GM12875 (cell line): ENCODE measurements around the gene GDI2.
"Not testable (repeated sequence)": the region's sequence is repeated elsewhere in the genome, so short reads cannot be mapped to it uniquely, and the experiment has no call there.

Source experiments
- H3K4me3 ChIP-seq: one replicate; pipeline ENCODE4 v1.5.1; 2011; ENCODE audit warnings: low read depth, low read length, control low read depth
- TF ChIP-seq, protein P1 (sequence below): IDR thresholded peaks from 2 replicates; pipeline ENCODE4 v1.5.1; 2011; ENCODE audit warnings: low read depth, mild to moderate bottlenecking, control low read depth, inconsistent platforms, low read length, moderate library complexity, borderline replicate concordance; ENCODE audit not compliant: insufficient read depth

GDI2 gene

DNA sequence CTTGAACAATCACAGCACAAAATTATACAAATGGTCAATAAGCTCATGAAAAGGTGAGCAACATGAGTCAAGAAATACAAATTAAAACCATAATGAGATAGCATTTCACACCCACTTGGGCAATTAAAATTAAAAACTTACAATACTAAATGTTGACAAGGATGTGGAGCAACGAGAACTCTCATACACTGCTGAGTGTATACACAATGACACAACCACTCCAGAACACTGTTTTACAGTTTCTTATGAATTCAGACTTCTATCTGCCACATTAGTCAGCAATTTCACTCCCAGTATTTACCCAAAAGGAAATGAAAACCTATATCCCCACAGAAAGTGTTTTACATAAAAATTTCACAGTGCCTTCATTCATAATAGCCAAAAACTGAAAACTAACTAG is 31.1 kb downstream of the GDI2 start:
- TF ChIP-seq, protein P1, sequence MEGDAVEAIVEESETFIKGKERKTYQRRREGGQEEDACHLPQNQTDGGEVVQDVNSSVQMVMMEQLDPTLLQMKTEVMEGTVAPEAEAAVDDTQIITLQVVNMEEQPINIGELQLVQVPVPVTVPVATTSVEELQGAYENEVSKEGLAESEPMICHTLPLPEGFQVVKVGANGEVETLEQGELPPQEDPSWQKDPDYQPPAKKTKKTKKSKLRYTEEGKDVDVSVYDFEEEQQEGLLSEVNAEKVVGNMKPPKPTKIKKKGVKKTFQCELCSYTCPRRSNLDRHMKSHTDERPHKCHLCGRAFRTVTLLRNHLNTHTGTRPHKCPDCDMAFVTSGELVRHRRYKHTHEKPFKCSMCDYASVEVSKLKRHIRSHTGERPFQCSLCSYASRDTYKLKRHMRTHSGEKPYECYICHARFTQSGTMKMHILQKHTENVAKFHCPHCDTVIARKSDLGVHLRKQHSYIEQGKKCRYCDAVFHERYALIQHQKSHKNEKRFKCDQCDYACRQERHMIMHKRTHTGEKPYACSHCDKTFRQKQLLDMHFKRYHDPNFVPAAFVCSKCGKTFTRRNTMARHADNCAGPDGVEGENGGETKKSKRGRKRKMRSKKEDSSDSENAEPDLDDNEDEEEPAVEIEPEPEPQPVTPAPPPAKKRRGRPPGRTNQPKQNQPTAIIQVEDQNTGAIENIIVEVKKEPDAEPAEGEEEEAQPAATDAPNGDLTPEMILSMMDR: no peak

DNA sequence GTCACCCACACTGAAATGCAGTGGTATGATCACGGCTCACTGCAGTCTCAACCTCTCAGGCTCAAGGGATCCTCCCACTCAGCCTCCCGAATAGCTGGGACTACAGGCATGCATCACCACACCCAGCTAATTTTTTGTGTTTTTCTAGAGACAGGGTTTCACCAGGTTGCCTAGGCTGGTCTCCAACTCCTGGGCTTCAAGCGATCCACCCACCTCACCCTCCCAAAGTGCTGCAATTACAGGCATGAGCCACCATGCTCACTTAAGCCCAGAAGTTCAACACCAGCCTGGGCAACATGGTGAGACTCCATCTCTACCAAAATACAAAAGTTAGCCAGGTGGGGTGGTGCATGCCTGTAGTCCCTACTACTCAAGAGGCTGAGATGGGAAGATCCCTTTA is 33.5 kb downstream of the GDI2 start:
- H3K4me3 ChIP-seq: no peak overlapping the region
- TF ChIP-seq, protein P1: no peak

More for the DNA sequence above, 31.1 kb downstream of the GDI2 start:
- H3K4me3 ChIP-seq: no peak overlapping the region

DNA sequence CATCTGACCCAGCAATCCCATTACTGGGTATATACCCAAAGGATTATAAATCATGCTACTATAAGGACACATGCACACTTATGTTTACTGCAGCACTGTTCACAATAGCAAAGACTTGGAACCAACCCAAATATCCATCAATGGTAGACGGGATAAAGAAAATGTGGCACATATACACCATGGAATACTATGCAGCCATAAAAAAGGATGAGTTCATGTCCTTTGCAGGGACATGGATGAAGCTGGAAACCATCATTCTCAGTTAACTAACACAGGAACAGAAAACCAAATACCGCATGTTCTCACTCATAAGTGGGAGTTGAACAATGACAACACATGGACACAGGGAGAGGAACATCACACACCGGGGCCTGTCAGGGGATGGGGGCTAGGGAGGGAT is 35.5 kb downstream of the GDI2 start:
- H3K4me3 ChIP-seq: not testable (repeated sequence)

DNA sequence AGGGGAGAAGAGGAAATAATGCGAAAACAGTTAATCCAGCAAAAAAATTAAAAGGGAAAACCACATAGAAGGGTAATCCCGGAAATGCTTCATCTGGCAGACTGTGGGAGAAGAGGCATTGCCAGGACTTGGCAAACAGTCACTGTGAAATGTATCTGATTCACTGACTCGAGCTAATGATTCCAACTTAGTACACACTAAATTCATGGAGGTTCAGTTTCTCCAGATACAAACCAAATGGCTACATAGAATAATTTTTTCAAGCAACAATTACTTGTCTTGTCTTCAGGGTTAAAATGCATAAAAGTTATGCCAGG is 36.4 kb downstream of the GDI2 start:
- no peak overlapping the region for H3K4me3 ChIP-seq
- TF ChIP-seq, protein P1: no peak

DNA sequence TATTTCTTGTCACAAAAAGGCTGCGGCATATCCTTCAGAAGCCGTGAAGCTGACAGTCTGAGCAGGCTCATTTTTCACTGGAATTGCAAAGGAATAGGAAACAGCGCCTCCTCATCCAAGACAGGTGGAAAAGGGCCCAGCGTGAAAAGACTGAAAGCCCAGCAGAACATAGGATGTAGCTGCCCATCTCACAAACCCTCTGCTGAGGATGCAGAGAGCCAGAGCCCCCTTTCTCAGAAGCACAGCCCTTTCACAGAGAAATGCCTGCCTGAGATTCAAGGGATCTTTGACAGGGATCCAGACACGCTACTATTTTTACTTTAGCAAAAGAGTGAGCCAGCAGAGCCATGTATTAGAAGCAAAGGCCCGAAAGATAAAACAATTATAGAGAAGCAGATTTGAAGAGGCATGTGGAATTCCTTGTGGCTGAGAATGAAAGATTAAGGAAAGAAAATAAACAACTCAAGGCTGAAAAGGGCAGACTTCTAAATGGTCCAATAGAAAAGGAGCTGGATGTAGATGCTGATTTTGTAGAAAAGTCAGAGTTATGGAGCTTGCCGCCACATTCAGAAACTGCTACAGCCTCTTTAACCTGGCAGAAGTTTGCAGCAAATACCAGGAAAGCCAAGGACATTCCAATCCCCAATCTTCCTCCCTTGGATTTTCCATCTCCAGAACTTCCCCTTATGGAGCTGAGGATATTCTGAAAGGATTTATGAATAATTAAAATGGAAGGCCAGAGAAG is 36.9 kb downstream of the GDI2 start:
- TF ChIP-seq, protein P1: no peak

DNA sequence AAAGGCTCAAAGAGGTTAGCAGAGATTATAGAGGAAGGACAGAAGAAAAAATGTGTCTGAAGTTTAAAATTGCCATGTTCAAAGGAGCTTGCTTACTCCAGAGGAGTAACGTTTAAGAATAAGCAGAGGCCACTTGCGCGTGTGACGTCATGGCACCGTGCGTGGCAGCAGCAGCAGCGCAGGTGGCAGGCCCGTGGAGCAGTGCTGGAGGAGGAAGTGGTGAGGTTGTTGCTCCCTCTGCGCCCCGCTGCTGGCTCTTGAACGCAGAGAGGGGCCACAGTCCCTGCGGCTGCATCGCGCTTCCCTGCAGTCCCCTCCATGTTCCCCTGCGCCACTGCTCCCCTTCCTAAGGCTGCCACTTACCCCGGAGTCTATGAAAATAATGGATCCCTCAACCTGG is 37.5 kb downstream of the GDI2 start:
- no peak overlapping the region for H3K4me3 ChIP-seq
- TF ChIP-seq, protein P1: no peak

More for the DNA sequence above, 36.9 kb downstream of the GDI2 start:
- no peak overlapping the region for H3K4me3 ChIP-seq

DNA sequence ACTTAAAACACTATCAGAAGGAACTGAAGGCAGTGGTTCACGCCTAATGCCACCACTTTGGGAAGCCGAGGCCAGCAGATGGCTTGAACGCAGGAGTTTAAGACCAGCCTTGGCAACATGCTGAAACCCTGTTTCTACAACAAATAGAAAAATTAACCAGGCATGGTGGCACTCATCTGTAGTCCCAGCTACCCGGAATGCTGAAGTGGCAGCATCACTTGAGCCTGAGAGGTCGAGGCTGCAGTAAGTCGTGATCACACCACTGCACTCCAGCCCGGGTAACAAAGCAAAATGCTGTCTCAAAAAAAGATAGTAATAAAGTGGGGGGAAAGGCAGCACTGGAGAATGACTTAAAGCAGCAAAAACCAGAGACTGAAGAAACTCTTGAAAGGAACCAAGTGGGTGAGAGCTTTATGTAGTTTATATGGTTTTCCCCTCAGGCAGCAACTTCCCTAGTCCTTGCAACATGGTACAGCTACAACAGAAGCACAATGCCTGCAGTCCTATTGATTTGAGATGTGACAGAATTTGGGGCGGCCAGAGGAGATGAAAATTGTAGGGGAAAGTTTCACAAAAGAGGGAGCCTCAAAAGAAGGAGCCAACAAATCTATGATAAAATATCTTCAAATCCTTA is 38.1 kb downstream of the GDI2 start:
- TF ChIP-seq, protein P1: no peak
- no peak overlapping the region for H3K4me3 ChIP-seq
